CD4-positive, CD25-positive, alpha-beta regulatory T cell (primary cell): ENCODE data around the gene COL4A2. TPM values are rescaled to one million over a fixed set of nuclear protein-coding genes. Genes with fewer than 3 reads are reported as not detected.

Source experiments
- ATAC-seq, 2 donors: fragments of 150-1000 bp; cut with Tn5 transposase; one replicate each; pipeline ENCODE4 v1.10.0; 2021; ENCODE audit warnings: low read depth in 2 of 2, moderate number of reproducible peaks in 2 of 2, moderate library complexity in 1 of 2
- DNase-seq, 3 donors: peaks; one replicate each; pipeline versions ENCODE4 v3.0.0 to v3.0.0-alpha.2; 2012 to 2022; ENCODE audit warnings: mixed read lengths in 1 of 3
- H3K27ac ChIP-seq: one replicate; pipeline ENCODE4 v1.7.0; 2013; ENCODE audit warnings: mild to moderate bottlenecking, low read length; ENCODE audit not compliant: insufficient read depth, poor library complexity, severe bottlenecking
- H3K27me3 ChIP-seq: one replicate; pipeline ENCODE4 v1.7.0; 2013; ENCODE audit warnings: low read length; ENCODE audit not compliant: control insufficient read depth, insufficient read depth
- H3K36me3 ChIP-seq: one replicate; pipeline ENCODE4 v1.7.0; 2013; ENCODE audit warnings: mild to moderate bottlenecking, low read length, moderate library complexity; ENCODE audit not compliant: control insufficient read depth, insufficient read depth
- H3K4me1 ChIP-seq: 2 replicates; pipeline ENCODE4 v1.7.0; 2013; ENCODE audit warnings: mild to moderate bottlenecking, low read length; ENCODE audit not compliant: insufficient read depth, control insufficient read depth, poor library complexity, severe bottlenecking
- H3K4me3 ChIP-seq: one replicate; pipeline ENCODE4 v1.7.0; 2013; ENCODE audit warnings: low read depth, mild to moderate bottlenecking, low read length, moderate library complexity
- H3K9me3 ChIP-seq, 2 experiments: 1 replicate in 1 of 2; 2 replicates in 1 of 2; pipeline ENCODE4 v1.7.0; 2013; ENCODE audit warnings: low read length in 2 of 2, mild to moderate bottlenecking in 1 of 2, moderate library complexity in 1 of 2; ENCODE audit not compliant: control insufficient read depth in 2 of 2
- H3K27ac Mint-ChIP-seq, 3 donors: one replicate each; pipeline ENCODE4 v1.8.0; 2020 to 2022; ENCODE audit warnings: mild to moderate bottlenecking in 3 of 3, mixed read lengths in 3 of 3, moderate library complexity in 2 of 3
- H3K27me3 Mint-ChIP-seq: one replicate; pipeline ENCODE4 v1.8.0; 2022; ENCODE audit warnings: mild to moderate bottlenecking, mixed read lengths
- H3K36me3 Mint-ChIP-seq: one replicate; pipeline ENCODE4 v1.8.0; 2020; ENCODE audit warnings: mixed read lengths
- H3K4me1 Mint-ChIP-seq, 4 donors: one replicate each; pipeline ENCODE4 v1.8.0; 2020 to 2022; ENCODE audit warnings: mixed read lengths in 4 of 4, mild to moderate bottlenecking in 1 of 4
- H3K4me3 Mint-ChIP-seq, 4 donors: one replicate each; pipeline ENCODE4 v1.8.0; 2020 to 2022; ENCODE audit warnings: mild to moderate bottlenecking in 4 of 4, mixed read lengths in 4 of 4, moderate library complexity in 3 of 4
- H3K9me3 Mint-ChIP-seq, 7 donors: one replicate each; pipeline ENCODE4 v1.8.0; 2020 to 2022; ENCODE audit warnings: mixed read lengths in 7 of 7, mild to moderate bottlenecking in 3 of 7, moderate library complexity in 2 of 7
- polyA plus RNA-seq, 4 donors: library from polyadenylated mRNA; unstranded; fragments of 300-500 nt; fragmentation: Illumina TruSeq; gene quantifications; one replicate each; pipeline ENCODE4 v1.2.3, GENCODE V29; 2021
- total RNA-seq: library from RNA; stranded (reverse); gene quantifications from one replicate; pipeline ENCODE4 v1.2.3, GENCODE V29; 2022

Gene COL4A2
- total and polyA plus RNA-seq, 5 donors from 2014 or later, result not detected

GRCh38 chr13:110323172-110323891 is 16.2 kb downstream of the COL4A2 start:
- no peaks in the 10 kb centered on the region for H3K4me1 ChIP-seq
- no peaks in the 10 kb centered on the region for H3K9me3 ChIP-seq
- H3K36me3 ChIP-seq, result no peaks in the 10 kb centered on the region
- Mint-ChIP-seq H3K27ac (no peak overlapping the region), H3K27me3 (peaks cover 15% of the 10 kb centered on the region), H3K4me1 (peaks cover 0 to 2% (median 0%) of the 10 kb centered on the region in 4 donors), H3K36me3 (no peaks in the 10 kb centered on the region), H3K4me3 (no peak overlapping the region), H3K9me3 (no peaks in the 10 kb centered on the region)
- no peak overlapping the region for H3K4me3 ChIP-seq
- H3K27ac ChIP-seq, result no peak overlapping the region
- no peak for ATAC-seq
- DNase-seq, result no peak
- peaks cover 2% of the 10 kb centered on the region for H3K27me3 ChIP-seq

DNA sequence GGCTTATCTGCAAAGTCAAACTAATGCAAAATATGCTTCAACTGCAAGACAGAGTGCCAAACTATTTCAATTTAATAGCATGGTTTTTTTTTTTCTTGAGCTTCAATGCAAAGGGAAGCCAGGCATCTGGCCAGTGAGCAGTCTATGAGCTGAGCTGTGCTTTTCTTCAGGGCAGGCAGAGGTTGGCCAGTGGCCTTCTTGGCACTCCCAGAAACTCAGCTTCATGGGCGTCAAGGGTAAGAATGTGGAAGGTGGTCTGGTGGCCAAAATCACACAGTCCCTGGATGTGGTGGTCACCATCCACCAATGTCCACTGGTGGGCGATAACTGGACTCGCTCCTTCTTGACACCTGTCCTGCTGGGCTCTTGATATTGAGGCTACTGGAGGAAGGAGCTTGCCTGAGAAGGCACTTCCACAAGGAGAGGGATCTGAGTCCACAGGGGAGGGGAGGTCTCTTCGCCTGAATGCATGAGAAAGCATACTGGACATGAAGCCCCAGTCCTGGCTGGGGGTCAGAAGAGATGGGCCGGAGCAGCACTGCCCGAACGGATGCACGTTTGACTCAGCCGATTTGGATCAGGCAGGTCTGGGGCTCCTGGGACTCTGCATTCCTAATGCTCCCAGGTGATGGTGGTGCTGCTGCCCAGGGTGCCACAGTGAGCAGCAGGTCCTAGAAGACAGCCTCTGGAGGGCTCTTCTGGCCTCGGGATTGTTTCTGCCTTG is 17.1 kb downstream of the COL4A2 start:
- no peak for ATAC-seq
- Mint-ChIP-seq H3K36me3 (no peaks in the 10 kb centered on the region), H3K4me3 (no peak overlapping the region), H3K9me3 (no peaks in the 10 kb centered on the region), H3K27ac (no peak overlapping the region), H3K27me3 (peaks cover 9% of the 10 kb centered on the region), H3K4me1 (peaks cover 0 to 2% (median 0%) of the 10 kb centered on the region in 4 donors)
- no peaks in the 10 kb centered on the region for H3K36me3 ChIP-seq
- DNase-seq, result no peak
- no peak overlapping the region for H3K27ac ChIP-seq
- no peaks in the 10 kb centered on the region for H3K9me3 ChIP-seq
- no peak overlapping the region for H3K4me3 ChIP-seq
- H3K4me1 ChIP-seq, result no peaks in the 10 kb centered on the region
- peaks cover 2% of the 10 kb centered on the region for H3K27me3 ChIP-seq

DNA sequence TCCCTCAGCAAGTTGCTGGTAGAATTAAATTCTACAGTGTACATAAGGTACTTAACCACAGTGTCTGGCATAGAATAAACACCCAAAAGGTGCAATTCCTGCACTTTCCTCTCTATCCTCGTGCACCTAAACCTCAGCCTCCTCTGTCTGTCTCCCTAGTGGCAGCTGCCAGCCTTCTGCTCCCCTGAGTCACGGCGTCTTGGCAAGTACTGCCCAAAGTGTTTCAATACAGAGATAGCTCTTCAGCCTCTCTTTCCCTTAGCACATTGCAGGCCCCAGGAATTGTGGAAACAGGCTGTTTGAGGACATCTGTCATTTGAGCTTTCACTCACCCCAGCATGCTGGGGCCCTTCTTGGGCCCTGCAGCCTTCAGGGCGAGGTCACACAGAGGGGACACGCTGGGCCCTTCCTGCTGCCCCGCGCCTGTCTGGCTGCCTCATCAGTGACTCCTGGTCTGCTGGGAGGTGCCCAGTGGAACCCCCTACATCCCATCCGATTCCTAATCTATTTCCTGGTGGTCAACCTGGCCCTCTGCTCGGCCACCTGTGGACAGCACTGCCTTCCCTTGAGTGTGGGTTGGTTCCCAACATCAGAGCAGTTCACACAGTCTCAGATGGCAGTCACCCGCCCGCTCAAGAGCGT is 19.3 kb downstream of the COL4A2 start:
- Histone ChIP-seq H3K27ac (no peak overlapping the region), H3K36me3 (no peaks in the 10 kb centered on the region), H3K4me1 (no peaks in the 10 kb centered on the region), H3K9me3 (no peaks in the 10 kb centered on the region), H3K27me3 (peaks cover 2% of the 10 kb centered on the region), H3K4me3 (no peak overlapping the region)
- no peak overlapping the region for H3K27ac Mint-ChIP-seq
- no peak for ATAC-seq
- peaks cover 9% of the 10 kb centered on the region for H3K27me3 Mint-ChIP-seq
- H3K4me3 Mint-ChIP-seq, result no peak overlapping the region
- H3K9me3 Mint-ChIP-seq, result peaks cover 0 to 6% (median 0%) of the 10 kb centered on the region in 7 donors
- DNase-seq, result no peak
- H3K4me1 Mint-ChIP-seq, result peaks cover 0 to 2% (median 0%) of the 10 kb centered on the region in 4 donors
- H3K36me3 Mint-ChIP-seq, result no peaks in the 10 kb centered on the region

GRCh38 chr13:110327051-110327721 is 20.1 kb downstream of the COL4A2 start:
- Histone ChIP-seq H3K4me3 (no peak overlapping the region), H3K27ac (no peak overlapping the region), H3K36me3 (no peaks in the 10 kb centered on the region), H3K27me3 (no peaks in the 10 kb centered on the region), H3K9me3 (no peaks in the 10 kb centered on the region), H3K4me1 (no peaks in the 10 kb centered on the region)
- H3K27ac Mint-ChIP-seq, result no peak overlapping the region
- H3K4me1 Mint-ChIP-seq, result peaks cover 0 to 2% (median 0%) of the 10 kb centered on the region in 4 donors
- H3K9me3 Mint-ChIP-seq, result peaks cover 0 to 6% (median 0%) of the 10 kb centered on the region in 7 donors
- ATAC-seq, result no peak
- H3K27me3 Mint-ChIP-seq, result peaks cover 9% of the 10 kb centered on the region
- DNase-seq, result no peak
- no peaks in the 10 kb centered on the region for H3K36me3 Mint-ChIP-seq
- H3K4me3 Mint-ChIP-seq, result no peak overlapping the region

DNA sequence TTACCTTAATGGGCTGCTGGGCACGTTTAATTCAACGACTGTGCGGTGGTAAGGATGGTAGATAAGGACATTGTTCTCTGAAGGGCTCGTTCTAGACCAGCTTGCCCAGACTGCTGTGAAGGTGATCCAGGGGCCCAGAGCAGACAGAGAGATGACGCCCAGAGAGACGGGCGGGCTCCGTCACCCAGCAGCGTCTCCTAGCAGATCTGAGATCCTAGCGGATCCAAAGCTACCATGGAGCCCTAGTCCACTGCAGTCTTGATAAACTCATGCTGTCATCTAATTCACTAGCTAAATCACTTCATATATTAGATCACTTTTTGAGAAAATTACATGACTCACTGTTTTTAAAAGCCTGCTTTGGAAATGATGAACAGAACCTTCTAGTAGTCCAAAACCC is 21.5 kb downstream of the COL4A2 start:
- Mint-ChIP-seq H3K9me3 (peaks cover 0 to 6% (median 0%) of the 10 kb centered on the region in 7 donors), H3K4me1 (peaks cover 0 to 2% (median 0%) of the 10 kb centered on the region in 4 donors), H3K4me3 (no peak overlapping the region), H3K27ac (no peak overlapping the region), H3K27me3 (peaks cover 9% of the 10 kb centered on the region), H3K36me3 (no peaks in the 10 kb centered on the region)
- H3K36me3 ChIP-seq, result no peaks in the 10 kb centered on the region
- H3K27me3 ChIP-seq, result no peaks in the 10 kb centered on the region
- no peak overlapping the region for H3K4me3 ChIP-seq
- H3K27ac ChIP-seq, result no peak overlapping the region
- ATAC-seq (no peak), DNase-seq (no peak)
- H3K9me3 ChIP-seq, result no peaks in the 10 kb centered on the region
- no peaks in the 10 kb centered on the region for H3K4me1 ChIP-seq

DNA sequence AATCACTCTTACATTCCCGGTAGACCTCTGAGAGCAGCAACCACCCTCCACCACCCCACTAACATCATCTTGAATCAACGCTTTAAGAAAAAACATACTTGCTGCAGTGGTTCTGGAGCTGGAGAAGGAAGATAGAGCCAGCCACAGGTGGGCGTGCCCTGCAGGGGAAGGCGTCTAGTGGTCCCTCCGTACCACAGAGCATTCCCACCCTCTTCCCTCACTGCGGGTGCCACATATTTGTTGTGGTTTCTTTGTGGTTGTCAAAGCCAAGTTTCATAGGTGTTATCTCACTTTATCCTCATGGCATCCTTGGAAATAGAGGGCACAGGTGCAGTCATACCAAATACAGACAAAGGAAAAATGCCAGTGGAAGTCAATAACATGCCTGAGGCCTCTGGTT is 22.2 kb downstream of the COL4A2 start:
- no peak for ATAC-seq
- peaks cover 0 to 2% (median 0%) of the 10 kb centered on the region in 4 donors for H3K4me1 Mint-ChIP-seq
- no peak overlapping the region for H3K4me3 Mint-ChIP-seq

GRCh38 chr13:110329798-110330461 is 22.8 kb downstream of the COL4A2 start:
- no peaks in the 10 kb centered on the region for H3K36me3 ChIP-seq
- Mint-ChIP-seq H3K4me1 (peaks cover 0 to 2% (median 0%) of the 10 kb centered on the region in 4 donors), H3K27me3 (peaks cover 4% of the 10 kb centered on the region), H3K4me3 (no peak overlapping the region), H3K36me3 (no peaks in the 10 kb centered on the region), H3K27ac (no peak overlapping the region), H3K9me3 (peaks cover 0 to 10% (median 0%) of the 10 kb centered on the region in 7 donors)
- H3K4me3 ChIP-seq, result no peak overlapping the region
- DNase-seq (no peak), ATAC-seq (no peak)
- H3K4me1 ChIP-seq, result no peaks in the 10 kb centered on the region
- H3K27ac ChIP-seq, result no peak overlapping the region
- no peaks in the 10 kb centered on the region for H3K9me3 ChIP-seq
- H3K27me3 ChIP-seq, result no peaks in the 10 kb centered on the region

More for the DNA sequence above, 22.2 kb downstream of the COL4A2 start:
- no peaks in the 10 kb centered on the region for H3K9me3 ChIP-seq
- no peak overlapping the region for H3K4me3 ChIP-seq
- H3K36me3 Mint-ChIP-seq, result no peaks in the 10 kb centered on the region
- no peak for DNase-seq
- no peaks in the 10 kb centered on the region for H3K36me3 ChIP-seq
- H3K27ac ChIP-seq, result no peak overlapping the region
- H3K27me3 ChIP-seq, result no peaks in the 10 kb centered on the region
- H3K9me3 Mint-ChIP-seq, result peaks cover 0 to 6% (median 0%) of the 10 kb centered on the region in 7 donors
- H3K27me3 Mint-ChIP-seq, result peaks cover 9% of the 10 kb centered on the region
- H3K27ac Mint-ChIP-seq, result no peak overlapping the region
- H3K4me1 ChIP-seq, result no peaks in the 10 kb centered on the region
